Vagina (tissue), 2 donors: Measurements from ENCODE around the gene CCDC186. TPM values are rescaled to one million over a fixed set of nuclear protein-coding genes. Genes with fewer than 3 reads are reported as not detected.

ENCODE experiments used
- DNase-seq, 2 donors: peaks; one replicate each; pipeline ENCODE4 v3.0.0-alpha.2; 2017; ENCODE audit errors: extremely low spot score in 2 of 2
- H3K27ac ChIP-seq: fragments of 200-600 bp; sonication (generic); one replicate; pipeline ENCODE4 v1.5.1; 2019
- H3K27me3 ChIP-seq: fragments of 200-600 bp; sonication (generic); one replicate; pipeline ENCODE4 v1.5.1; 2019
- H3K36me3 ChIP-seq, 2 donors: fragments of 200-600 bp; sonication (generic); one replicate each; pipeline ENCODE4 v1.5.1; 2017 to 2019
- H3K4me1 ChIP-seq: fragments of 200-600 bp; sonication (generic); one replicate; pipeline ENCODE4 v1.5.1; 2019
- H3K4me3 ChIP-seq, 2 donors: fragments of 200-600 bp; sonication (generic); 1 replicate in 1 of 2; 2 replicates in 1 of 2; pipeline ENCODE4 v1.5.1; 2016 to 2019
- H3K9me3 ChIP-seq: fragments of 200-600 bp; sonication (generic); one replicate; pipeline ENCODE4 v1.5.1; 2019
- POLR2A ChIP-seq, 2 donors: fragments of 450-650 bp; IDR thresholded peaks; one replicate each; pipeline ENCODE4 v1.6.1; 2017; ENCODE audit warnings: antibody characterized with exemption in 2 of 2, mild to moderate bottlenecking in 2 of 2, moderate library complexity in 2 of 2
- POLR2AphosphoS5 ChIP-seq, 2 donors: sonication (generic); formaldehyde crosslinking; IDR thresholded peaks; one replicate each; pipeline ENCODE4 v1.9.0; 2017; ENCODE audit warnings: antibody characterized with exemption in 2 of 2, mild to moderate bottlenecking in 2 of 2, low read depth in 1 of 2; ENCODE audit not compliant: insufficient read depth in 1 of 2
- intact Hi-C: fragments of 100-400 bp; cut with DNase I; formaldehyde crosslinking; loops from one replicate; pipeline ENCODE4 v1.15.1; 2023
- total RNA-seq: library from RNA; depleted of rRNA; stranded (reverse); fragments of >200 nt; gene quantifications from one replicate; pipeline ENCODE4 v1.2.3, GENCODE V29; 2016
- TF ChIP-seq, protein P1 (sequence below), 3 experiments: fragments of 450-650 bp in 2 of 3; fragments of 200-600 bp in 1 of 3; sonication (generic) in 1 of 3; IDR thresholded peaks; one replicate each; pipeline ENCODE4 v1.5.1; 2017 to 2019; ENCODE audit warnings: antibody characterized with exemption in 3 of 3, mild to moderate bottlenecking in 2 of 3, moderate library complexity in 2 of 3

The CCDC186 gene
- total RNA-seq, 1 donor from 2014 or later: 25.5 TPM

DNA sequence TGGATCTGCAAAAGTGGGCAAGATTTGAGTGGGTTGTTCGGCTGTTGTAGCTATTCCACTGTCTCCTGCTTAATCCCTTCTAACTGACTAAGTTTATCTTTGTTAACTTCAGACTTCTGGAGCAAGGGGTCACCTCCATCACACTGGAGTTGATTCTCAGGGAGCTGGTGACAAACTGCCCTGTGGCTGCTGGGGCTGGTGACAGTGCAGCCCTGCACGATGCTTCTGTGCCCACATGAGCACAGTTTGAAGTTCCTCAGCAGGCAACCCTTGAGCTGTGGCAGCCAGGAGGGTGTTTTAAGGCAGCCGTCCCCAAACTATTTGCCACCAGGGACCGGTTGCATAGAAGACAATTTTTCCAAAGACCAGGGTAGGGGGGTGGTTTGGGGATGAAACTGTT, 89.8 kb downstream of the CCDC186 start:
- no peak overlapping the region for H3K4me3 ChIP-seq
- no peaks in the 10 kb centered on the region for H3K4me1 ChIP-seq
- H3K36me3 ChIP-seq: no peaks in the 10 kb centered on the region
- no peaks in the 10 kb centered on the region for H3K9me3 ChIP-seq
- no peak for DNase-seq
- H3K27ac ChIP-seq: no peak overlapping the region
- no peaks in the 10 kb centered on the region for H3K27me3 ChIP-seq
- intact Hi-C loops: no loop called here
- TF ChIP-seq POLR2AphosphoS5 (IDR thresholded peaks at IDR 0.05; ENCODE audit: insufficient read depth in 1 of 2, low read depth in 1 of 2) (no peak), POLR2A (IDR thresholded peaks at IDR 0.05) (no peak)
- TF ChIP-seq, protein P1, sequence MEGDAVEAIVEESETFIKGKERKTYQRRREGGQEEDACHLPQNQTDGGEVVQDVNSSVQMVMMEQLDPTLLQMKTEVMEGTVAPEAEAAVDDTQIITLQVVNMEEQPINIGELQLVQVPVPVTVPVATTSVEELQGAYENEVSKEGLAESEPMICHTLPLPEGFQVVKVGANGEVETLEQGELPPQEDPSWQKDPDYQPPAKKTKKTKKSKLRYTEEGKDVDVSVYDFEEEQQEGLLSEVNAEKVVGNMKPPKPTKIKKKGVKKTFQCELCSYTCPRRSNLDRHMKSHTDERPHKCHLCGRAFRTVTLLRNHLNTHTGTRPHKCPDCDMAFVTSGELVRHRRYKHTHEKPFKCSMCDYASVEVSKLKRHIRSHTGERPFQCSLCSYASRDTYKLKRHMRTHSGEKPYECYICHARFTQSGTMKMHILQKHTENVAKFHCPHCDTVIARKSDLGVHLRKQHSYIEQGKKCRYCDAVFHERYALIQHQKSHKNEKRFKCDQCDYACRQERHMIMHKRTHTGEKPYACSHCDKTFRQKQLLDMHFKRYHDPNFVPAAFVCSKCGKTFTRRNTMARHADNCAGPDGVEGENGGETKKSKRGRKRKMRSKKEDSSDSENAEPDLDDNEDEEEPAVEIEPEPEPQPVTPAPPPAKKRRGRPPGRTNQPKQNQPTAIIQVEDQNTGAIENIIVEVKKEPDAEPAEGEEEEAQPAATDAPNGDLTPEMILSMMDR (IDR thresholded peaks at IDR 0.05): no peak

GRCh38 chr10:114083040-114083439, 91.0 kb downstream of the CCDC186 start:
- no peaks in the 10 kb centered on the region for H3K4me1 ChIP-seq
- no peak overlapping the region for H3K4me3 ChIP-seq
- TF ChIP-seq, protein P1 (IDR thresholded peaks at IDR 0.05): no peak
- no peak for TF ChIP-seq POLR2A (IDR thresholded peaks at IDR 0.05)
- no peak for TF ChIP-seq POLR2AphosphoS5 (IDR thresholded peaks at IDR 0.05; ENCODE audit: insufficient read depth in 1 of 2, low read depth in 1 of 2)
- no peak overlapping the region for H3K27ac ChIP-seq
- H3K27me3 ChIP-seq: no peaks in the 10 kb centered on the region
- no peak for DNase-seq
- no peaks in the 10 kb centered on the region for H3K9me3 ChIP-seq
- no peaks in the 10 kb centered on the region for H3K36me3 ChIP-seq
- intact Hi-C loops: no loop called here

- Histone ChIP-seq H3K4me3 (no peak overlapping the region), H3K36me3 (no peaks in the 10 kb centered on the region), H3K4me1 (no peaks in the 10 kb centered on the region), H3K9me3 (no peaks in the 10 kb centered on the region), H3K27me3 (no peaks in the 10 kb centered on the region), H3K27ac (no peak overlapping the region)
- no peak for DNase-seq
- TF ChIP-seq, protein P1 (IDR thresholded peaks at IDR 0.05): no peak
- intact Hi-C loops: no loop called here
Observed at GRCh38 chr10:114081911-114082583, 92.0 kb downstream of the CCDC186 start.

GRCh38 chr10:114079421-114079820, 94.6 kb downstream of the CCDC186 start:
- H3K27ac ChIP-seq: no peak overlapping the region
- intact Hi-C loops: no loop called here
- TF ChIP-seq POLR2AphosphoS5 (IDR thresholded peaks at IDR 0.05; ENCODE audit: insufficient read depth in 1 of 2, low read depth in 1 of 2): no peak
- no peak for TF ChIP-seq POLR2A (IDR thresholded peaks at IDR 0.05)
- TF ChIP-seq, protein P1 (IDR thresholded peaks at IDR 0.05): no peak
- H3K36me3 ChIP-seq: no peaks in the 10 kb centered on the region
- DNase-seq: no peak
- no peaks in the 10 kb centered on the region for H3K27me3 ChIP-seq
- H3K9me3 ChIP-seq: no peaks in the 10 kb centered on the region
- H3K4me3 ChIP-seq: no peak overlapping the region
- H3K4me1 ChIP-seq: no peaks in the 10 kb centered on the region

DNA sequence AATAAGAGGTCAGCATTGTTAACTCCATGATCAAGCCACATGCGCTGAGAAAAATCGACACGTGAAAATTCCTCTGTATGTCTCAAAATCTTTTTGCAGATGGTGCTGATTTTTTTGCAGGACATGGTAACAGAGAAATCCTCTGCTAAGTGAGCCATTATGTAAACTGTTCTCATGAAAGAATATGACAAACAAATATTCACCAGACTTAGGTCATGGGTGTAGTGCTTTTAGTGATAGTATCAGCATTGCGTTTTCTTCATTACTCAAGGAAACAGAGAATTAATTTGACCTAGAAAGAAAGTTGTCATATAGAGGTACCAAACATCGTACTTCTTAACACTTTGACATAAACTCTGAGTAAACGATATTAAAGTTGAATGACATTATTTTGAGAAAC, 95.7 kb downstream of the CCDC186 start:
- no peak overlapping the region for H3K4me3 ChIP-seq
- intact Hi-C loops: no loop called here
- no peaks in the 10 kb centered on the region for H3K4me1 ChIP-seq
- H3K36me3 ChIP-seq: no peaks in the 10 kb centered on the region
- H3K27ac ChIP-seq: no peak overlapping the region
- DNase-seq: no peak
- H3K27me3 ChIP-seq: no peaks in the 10 kb centered on the region
- TF ChIP-seq, protein P1 (IDR thresholded peaks at IDR 0.05): no peak
- no peak for TF ChIP-seq POLR2A (IDR thresholded peaks at IDR 0.05)
- no peak for TF ChIP-seq POLR2AphosphoS5 (IDR thresholded peaks at IDR 0.05; ENCODE audit: insufficient read depth in 1 of 2, low read depth in 1 of 2)
- no peaks in the 10 kb centered on the region for H3K9me3 ChIP-seq
